Caco-2 (cell line): ENCODE results near the gene NAA15. TPM values are rescaled to one million over a fixed set of nuclear protein-coding genes. Genes with fewer than 3 reads are reported as not detected.
"Not testable (repeated sequence)": the region's sequence is repeated elsewhere in the genome, so short reads cannot be mapped to it uniquely, and the experiment has no call there.

Experiments used
- BruUV-seq: library from RNA; stranded (reverse); fragments of 400-500 nt; replicated peaks from 2 replicates; lab custom pipeline; 2021; lab: Mats Ljungman, UMichigan
- CTCF ChIA-PET: fragments of 300-600 bp; sonication (Branson Sonifier 250); formaldehyde crosslinking; loops from one replicate; lab custom pipeline; 2022; ENCODE audit warnings: antibody characterized with exemption; lab: Charles Lee
- POLR2A ChIA-PET: fragments of 300-600 bp; sonication (Branson Sonifier 250); formaldehyde crosslinking; loops from one replicate; lab custom pipeline; 2022; ENCODE audit warnings: antibody characterized with exemption; lab: Charles Lee
- DNase-seq, 2 experiments: peaks; one replicate each; pipeline versions ENCODE4 v3.0.0 to v3.0.0-alpha.2; 2020 to 2022
- H3K27me3 ChIP-seq: replicated peaks from 2 replicates; pipeline ENCODE4 v1.6.0; 2011; ENCODE audit warnings: low read length; ENCODE audit not compliant: control insufficient read depth, insufficient read depth
- H3K36me3 ChIP-seq: 2 replicates; pipeline ENCODE4 v1.5.1; 2011; ENCODE audit warnings: low read length; ENCODE audit not compliant: control insufficient read depth, insufficient read depth
- H3K4me1 ChIP-seq: fragments of 250-450 bp; sonication (Bioruptor Pico); 2 replicates; pipeline ENCODE4 v1.5.1; 2020; ENCODE audit warnings: mild to moderate bottlenecking
- H3K4me3 ChIP-seq: 2 replicates; pipeline ENCODE4 v1.5.1; 2011; ENCODE audit warnings: low read depth, mild to moderate bottlenecking, control low read depth, low read length
- H3K9me3 ChIP-seq: fragments of 250-450 bp; sonication (Bioruptor Pico); 2 replicates; pipeline ENCODE4 v1.5.1; 2020; ENCODE audit warnings: mild to moderate bottlenecking, moderate library complexity
- H3K27ac Mint-ChIP-seq: one replicate; pipeline ENCODE4 v1.8.0; 2022; ENCODE audit warnings: mixed read lengths; ENCODE audit not compliant: unreplicated experiment
- H3K27me3 Mint-ChIP-seq: one replicate; pipeline ENCODE4 v1.8.0; 2022; ENCODE audit warnings: mixed read lengths; ENCODE audit not compliant: insufficient read depth, unreplicated experiment
- H3K36me3 Mint-ChIP-seq: one replicate; pipeline ENCODE4 v1.8.0; 2022; ENCODE audit warnings: mild to moderate bottlenecking, mixed read lengths; ENCODE audit not compliant: insufficient read depth, unreplicated experiment
- H3K4me1 Mint-ChIP-seq: one replicate; pipeline ENCODE4 v1.8.0; 2022; ENCODE audit warnings: low read depth, mixed read lengths; ENCODE audit not compliant: unreplicated experiment
- H3K4me3 Mint-ChIP-seq: one replicate; pipeline ENCODE4 v1.8.0; 2022; ENCODE audit warnings: mild to moderate bottlenecking, moderate library complexity, mixed read lengths; ENCODE audit not compliant: unreplicated experiment
- H3K9me3 Mint-ChIP-seq: one replicate; pipeline ENCODE4 v1.8.0; 2022; ENCODE audit warnings: mixed read lengths; ENCODE audit not compliant: unreplicated experiment
- intact Hi-C: fragments of 100-400 bp; cut with micrococcal nuclease; formaldehyde crosslinking; loops from one replicate; pipeline ENCODE4 v1.10.0; 2022; ENCODE audit not compliant: unreplicated experiment
- total RNA-seq: library from RNA; stranded (reverse); gene quantifications from 2 replicates; pipeline ENCODE4 v1.2.3, GENCODE V29; 2022
- TF ChIP-seq, protein P1 (sequence below), 2 experiments: fragments of 200-600 bp in 1 of 2; IDR thresholded peaks; 1 replicate in 1 of 2; 2 replicates in 1 of 2; pipeline versions ENCODE4 v1.5.1 to v1.8.0; 2011 to 2022; ENCODE audit warnings: antibody characterized with exemption in 1 of 2, control low read depth in 1 of 2, inconsistent platforms in 1 of 2, low read depth in 1 of 2, low read length in 1 of 2, mild to moderate bottlenecking in 1 of 2, moderate library complexity in 1 of 2; ENCODE audit not compliant: insufficient read depth in 1 of 2, severe bottlenecking in 1 of 2, unreplicated experiment in 1 of 2

The NAA15 gene
- total RNA-seq, 1 experiment from 2014 or later: 63.1 TPM

DNA sequence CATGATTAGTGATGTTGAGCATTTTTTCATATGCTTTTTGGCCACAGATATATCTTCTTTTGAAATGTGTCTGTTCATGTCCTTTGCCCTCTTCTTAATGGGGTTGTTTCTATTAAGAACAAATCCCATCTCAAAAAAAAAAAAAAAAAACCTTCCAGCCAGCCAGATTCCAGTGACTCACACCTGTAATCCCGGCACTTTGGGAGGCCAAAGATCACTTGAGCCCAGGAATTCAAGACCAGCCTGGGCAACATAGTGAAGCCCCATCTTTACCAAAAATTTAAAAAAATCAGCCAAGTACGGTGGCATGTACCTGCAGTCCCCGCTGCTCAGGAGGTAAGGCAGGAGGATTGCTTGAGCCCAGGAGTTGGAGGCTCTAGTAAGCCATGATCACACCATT lies 157.7 kb downstream of the NAA15 start:
- no TSS peak for BruUV-seq
- peak overlapping the region; percentile 37 for H3K4me3 Mint-ChIP-seq
- ChIA-PET POLR2A (no interaction called here), CTCF (interaction anchor here (0.7 kb wide), 1 partner anchor 192 kb away, joined by 6 read pairs; no protein-coding TSS in a partner anchor)
- Histone ChIP-seq H3K27me3 (no peaks in the 10 kb centered on the region), H3K4me1 (peaks cover 51% of the 10 kb centered on the region), H3K36me3 (no peaks in the 10 kb centered on the region), H3K4me3 (no peak overlapping the region), H3K9me3 (no peaks in the 10 kb centered on the region)
- H3K36me3 Mint-ChIP-seq: peaks cover 22% of the 10 kb centered on the region
- no peaks in the 10 kb centered on the region for H3K27me3 Mint-ChIP-seq
- no peaks in the 10 kb centered on the region for H3K9me3 Mint-ChIP-seq
- H3K4me1 Mint-ChIP-seq: peaks cover 51% of the 10 kb centered on the region
- intact Hi-C loops: loop anchor here (2.0 kb wide), 1 partner anchor 26 kb away; no protein-coding TSS in a partner anchor
- H3K27ac Mint-ChIP-seq: peak overlapping the region; percentile 52
- TF ChIP-seq, protein P1, sequence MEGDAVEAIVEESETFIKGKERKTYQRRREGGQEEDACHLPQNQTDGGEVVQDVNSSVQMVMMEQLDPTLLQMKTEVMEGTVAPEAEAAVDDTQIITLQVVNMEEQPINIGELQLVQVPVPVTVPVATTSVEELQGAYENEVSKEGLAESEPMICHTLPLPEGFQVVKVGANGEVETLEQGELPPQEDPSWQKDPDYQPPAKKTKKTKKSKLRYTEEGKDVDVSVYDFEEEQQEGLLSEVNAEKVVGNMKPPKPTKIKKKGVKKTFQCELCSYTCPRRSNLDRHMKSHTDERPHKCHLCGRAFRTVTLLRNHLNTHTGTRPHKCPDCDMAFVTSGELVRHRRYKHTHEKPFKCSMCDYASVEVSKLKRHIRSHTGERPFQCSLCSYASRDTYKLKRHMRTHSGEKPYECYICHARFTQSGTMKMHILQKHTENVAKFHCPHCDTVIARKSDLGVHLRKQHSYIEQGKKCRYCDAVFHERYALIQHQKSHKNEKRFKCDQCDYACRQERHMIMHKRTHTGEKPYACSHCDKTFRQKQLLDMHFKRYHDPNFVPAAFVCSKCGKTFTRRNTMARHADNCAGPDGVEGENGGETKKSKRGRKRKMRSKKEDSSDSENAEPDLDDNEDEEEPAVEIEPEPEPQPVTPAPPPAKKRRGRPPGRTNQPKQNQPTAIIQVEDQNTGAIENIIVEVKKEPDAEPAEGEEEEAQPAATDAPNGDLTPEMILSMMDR (IDR thresholded peaks at IDR 0.05; ENCODE audit: insufficient read depth in 1 of 2, low read depth in 1 of 2, low read length in 1 of 2, severe bottlenecking in 1 of 2, unreplicated experiment in 1 of 2): no peak
- peak; percentile 45 to 52 for DNase-seq

DNA sequence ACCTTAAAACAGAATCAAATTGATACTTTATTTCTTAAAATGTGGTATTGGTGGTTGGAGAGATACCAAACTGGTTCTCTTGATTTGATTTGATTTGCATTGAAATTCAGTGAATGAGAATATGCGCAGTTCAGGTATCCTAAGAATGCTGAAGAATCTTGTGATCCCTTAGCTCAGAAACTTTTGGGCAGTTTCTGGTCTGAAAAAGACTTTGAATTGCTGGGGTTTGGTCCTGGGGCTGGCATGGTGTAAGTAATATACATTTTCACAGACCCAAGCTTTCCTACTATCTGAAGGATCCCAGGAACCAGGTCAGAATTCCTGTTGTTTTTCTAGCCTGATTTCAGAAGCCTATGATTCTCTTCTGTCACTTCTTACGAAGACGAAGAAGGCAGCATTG lies 159.3 kb downstream of the NAA15 start:
- peaks cover 43% of the 10 kb centered on the region for H3K4me1 Mint-ChIP-seq
- H3K27me3 Mint-ChIP-seq: no peaks in the 10 kb centered on the region
- H3K36me3 Mint-ChIP-seq: peaks cover 20% of the 10 kb centered on the region
- intact Hi-C loops: no loop called here
- no peaks in the 10 kb centered on the region for H3K27me3 ChIP-seq
- no peaks in the 10 kb centered on the region for H3K9me3 Mint-ChIP-seq
- CTCF ChIA-PET: no interaction called here
- no peak overlapping the region for H3K4me3 Mint-ChIP-seq
- no TSS peak for BruUV-seq
- TF ChIP-seq, protein P1 (IDR thresholded peaks at IDR 0.05; ENCODE audit: insufficient read depth in 1 of 2, low read depth in 1 of 2, low read length in 1 of 2, severe bottlenecking in 1 of 2, unreplicated experiment in 1 of 2): no peak
- no peak overlapping the region for H3K27ac Mint-ChIP-seq
- H3K4me1 ChIP-seq: peaks cover 50% of the 10 kb centered on the region
- H3K36me3 ChIP-seq: no peaks in the 10 kb centered on the region
- DNase-seq: no peak
- H3K9me3 ChIP-seq: no peaks in the 10 kb centered on the region
- POLR2A ChIA-PET: no interaction called here
- H3K4me3 ChIP-seq: no peak overlapping the region

DNA sequence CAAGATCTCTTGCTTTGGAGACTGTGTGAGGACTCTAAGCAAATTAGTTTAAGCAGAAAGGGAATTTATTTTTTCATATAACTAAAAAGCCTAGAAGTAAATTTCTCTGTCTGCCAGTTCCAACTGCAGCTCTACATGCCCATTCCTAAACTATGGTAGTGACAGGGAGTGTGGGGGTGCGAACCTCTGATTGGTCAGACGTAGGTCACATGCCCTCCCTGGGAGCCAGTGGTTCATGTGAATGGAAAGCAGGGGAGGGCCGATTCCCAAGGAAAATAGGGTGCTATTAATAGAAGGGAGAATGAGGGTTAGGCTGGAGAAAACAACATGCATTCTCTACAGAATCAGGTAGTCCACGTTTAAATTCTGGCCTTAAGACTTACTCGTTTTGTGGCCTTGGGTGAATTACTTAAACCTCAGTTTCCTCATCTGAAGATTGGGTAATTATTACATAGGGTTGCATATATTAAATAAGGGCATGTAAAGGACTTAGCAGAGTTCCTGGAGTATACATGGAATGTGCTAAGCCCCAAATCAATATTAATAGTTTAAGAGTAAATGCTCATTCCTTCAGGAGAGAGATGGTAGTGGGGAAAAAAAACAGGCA lies 159.8 kb downstream of the NAA15 start:
- no TSS peak for BruUV-seq
- Histone ChIP-seq H3K4me1 (peaks cover 45% of the 10 kb centered on the region), H3K4me3 (no peak overlapping the region), H3K36me3 (no peaks in the 10 kb centered on the region), H3K9me3 (no peaks in the 10 kb centered on the region), H3K27me3 (no peaks in the 10 kb centered on the region)
- Mint-ChIP-seq H3K27me3 (no peaks in the 10 kb centered on the region), H3K27ac (no peak overlapping the region), H3K4me3 (no peak overlapping the region), H3K4me1 (peaks cover 38% of the 10 kb centered on the region), H3K36me3 (peaks cover 20% of the 10 kb centered on the region), H3K9me3 (no peaks in the 10 kb centered on the region)
- TF ChIP-seq, protein P1 (IDR thresholded peaks at IDR 0.05; ENCODE audit: insufficient read depth in 1 of 2, low read depth in 1 of 2, low read length in 1 of 2, severe bottlenecking in 1 of 2, unreplicated experiment in 1 of 2): no peak
- intact Hi-C loops: no loop called here
- POLR2A ChIA-PET: no interaction called here
- no peak for DNase-seq
- CTCF ChIA-PET: interaction anchor here (0.6 to 0.7 kb wide), 2 partner anchors 18 to 1876 kb away, joined by 4 to 6 read pairs; no protein-coding TSS in a partner anchor

DNA sequence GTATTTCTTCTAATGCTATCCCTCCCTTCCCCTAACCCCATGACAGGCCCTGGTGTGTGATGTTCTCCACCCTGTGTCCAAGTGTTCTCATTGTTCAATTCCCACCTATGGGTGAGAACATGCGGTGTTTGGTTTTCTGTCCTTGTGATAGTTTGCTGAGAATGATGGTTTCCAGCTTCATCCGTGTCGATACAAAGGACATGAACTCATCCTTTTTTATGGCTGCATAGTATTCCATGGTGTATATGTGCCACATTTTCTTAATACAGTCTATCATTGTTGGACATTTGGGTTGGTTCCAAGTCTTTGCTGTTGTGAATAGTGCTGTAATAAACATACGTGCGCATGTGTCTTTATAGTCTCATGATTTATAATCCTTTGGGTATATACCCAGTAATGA lies 163.2 kb downstream of the NAA15 start:
- H3K27me3 Mint-ChIP-seq, POLR2A ChIA-PET, H3K36me3 ChIP-seq, intact Hi-C loops, H3K4me3 ChIP-seq, CTCF ChIA-PET, DNase-seq, H3K27ac Mint-ChIP-seq, BruUV-seq, H3K4me3 Mint-ChIP-seq, H3K27me3 ChIP-seq: not testable (repeated sequence)
- Mint-ChIP-seq H3K4me1 (peaks cover 17% of the 10 kb centered on the region), H3K36me3 (peaks cover 12% of the 10 kb centered on the region), H3K9me3 (peaks cover 17% of the 10 kb centered on the region)
- Histone ChIP-seq H3K4me1 (peaks cover 21% of the 10 kb centered on the region), H3K9me3 (peaks cover 13% of the 10 kb centered on the region)
